Activated naive CD4-positive, alpha-beta T cell treated with anti-CD3 and anti-CD28 coated beads, Interleukin-2, amount 10 ng/mL, durations not matched to agents 7 days and 5 days (primary cell): Measurements from ENCODE around the gene UAP1.

Source experiments
- CTCF ChIA-PET: fragments of 350-600 bp; sonication (Branson Sonifier 250); formaldehyde crosslinking; loops from one replicate; lab custom pipeline; 2021; ENCODE audit warnings: antibody characterized with exemption; lab: Charles Lee
- DNase-seq: peaks from one replicate; pipeline ENCODE4 v3.0.0-alpha.2; 2020
- H3K27ac Mint-ChIP-seq: one replicate; pipeline ENCODE4 v1.8.0; 2021; ENCODE audit warnings: mild to moderate bottlenecking, moderate library complexity, mixed read lengths
- H3K27me3 Mint-ChIP-seq: one replicate; pipeline ENCODE4 v1.8.0; 2021; ENCODE audit warnings: mild to moderate bottlenecking, mixed read lengths
- H3K36me3 Mint-ChIP-seq: one replicate; pipeline ENCODE4 v1.8.0; 2021; ENCODE audit warnings: mixed read lengths
- H3K4me1 Mint-ChIP-seq: one replicate; pipeline ENCODE4 v1.8.0; 2021; ENCODE audit warnings: mixed read lengths
- H3K4me3 Mint-ChIP-seq: one replicate; pipeline ENCODE4 v1.8.0; 2021; ENCODE audit warnings: mild to moderate bottlenecking, moderate library complexity, mixed read lengths
- H3K9me3 Mint-ChIP-seq: one replicate; pipeline ENCODE4 v1.8.0; 2021; ENCODE audit warnings: mixed read lengths

The UAP1 gene

DNA sequence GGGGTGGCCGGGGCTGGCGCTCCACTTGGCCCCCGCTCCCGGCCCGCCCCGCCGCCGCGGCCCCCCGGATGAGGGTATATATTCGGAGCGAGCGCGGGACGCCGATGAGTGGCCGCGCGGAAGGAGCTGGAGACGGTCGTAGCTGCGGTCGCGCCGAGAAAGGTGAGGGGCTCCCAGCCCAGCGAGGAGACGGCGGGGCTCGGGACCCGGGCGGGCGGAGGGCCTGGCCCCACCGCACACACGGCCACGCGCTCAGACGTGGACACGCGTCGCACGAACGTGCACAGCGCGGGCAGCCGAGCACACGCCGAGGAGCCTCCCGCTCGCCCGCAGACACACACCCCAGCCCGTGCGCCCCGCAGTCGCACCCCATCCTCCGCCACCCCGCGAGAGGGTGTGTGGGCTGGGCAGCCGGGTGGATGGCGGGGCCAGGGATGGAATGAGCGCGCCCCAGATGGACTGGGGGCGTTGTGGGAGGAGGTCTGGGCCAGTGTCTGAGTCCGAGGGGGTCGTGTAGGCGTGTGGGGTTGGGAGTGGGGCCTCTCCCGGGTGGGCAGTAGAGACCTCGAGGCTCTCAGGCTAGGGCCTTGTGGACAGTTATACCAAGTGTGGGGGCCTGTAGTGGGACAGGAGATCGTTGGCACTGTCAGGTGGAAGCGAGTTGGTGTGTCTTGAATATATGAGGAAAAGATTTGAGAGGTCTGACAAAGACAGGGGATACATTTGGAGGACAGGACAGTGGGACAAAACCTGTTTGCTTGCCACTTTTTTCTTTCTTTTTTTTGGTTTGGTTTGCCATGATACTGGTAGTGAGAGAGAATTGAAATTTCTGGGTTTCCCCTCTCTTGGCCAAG is at the start of gene UAP1:
Gene UAP1, plus strand, starts transcription at position 107 of the 854 bp plus-strand sequence. CDS start 4,347 bp downstream, outside the sequence.
- H3K27ac Mint-ChIP-seq: peak within 1 kb of the TSS; percentile 93

GRCh38 chr1:162527314-162527713 is 34.2 kb upstream of the UAP1 start:
- Mint-ChIP-seq H3K9me3 (no peaks in the 10 kb centered on the region), H3K4me1 (no peaks in the 10 kb centered on the region), H3K4me3 (no peak overlapping the region), H3K36me3 (peaks cover 39% of the 10 kb centered on the region), H3K27ac (no peak overlapping the region), H3K27me3 (no peaks in the 10 kb centered on the region)
- CTCF ChIA-PET: interaction anchor here (0.7 kb wide), 1 partner anchor 80 kb away, joined by 3 read pairs; no protein-coding TSS in a partner anchor
- DNase-seq: no peak

More for the DNA sequence above, at the start of gene UAP1:
- no peak for DNase-seq
- Mint-ChIP-seq H3K9me3 (no peaks in the 10 kb centered on the region), H3K4me1 (peaks cover 27% of the 10 kb centered on the region), H3K36me3 (no peaks in the 10 kb centered on the region), H3K27me3 (no peaks in the 10 kb centered on the region), H3K4me3 (peak within 1 kb of the TSS; percentile 82)
- CTCF ChIA-PET: no interaction called here

GRCh38 chr1:162530307-162530987 is 31.1 kb upstream of the UAP1 start:
- peaks cover 17% of the 10 kb centered on the region for H3K36me3 Mint-ChIP-seq
- CTCF ChIA-PET: no interaction called here
- DNase-seq: no peak
- H3K27ac Mint-ChIP-seq: no peak overlapping the region
- H3K4me3 Mint-ChIP-seq: no peak overlapping the region
- no peaks in the 10 kb centered on the region for H3K9me3 Mint-ChIP-seq
- no peaks in the 10 kb centered on the region for H3K27me3 Mint-ChIP-seq
- no peaks in the 10 kb centered on the region for H3K4me1 Mint-ChIP-seq

GRCh38 chr1:162530988-162531319 is 30.6 kb upstream of the UAP1 start:
- no peaks in the 10 kb centered on the region for H3K27me3 Mint-ChIP-seq
- peaks cover 16% of the 10 kb centered on the region for H3K36me3 Mint-ChIP-seq
- H3K9me3 Mint-ChIP-seq: no peaks in the 10 kb centered on the region
- no peak overlapping the region for H3K4me3 Mint-ChIP-seq
- CTCF ChIA-PET: no interaction called here
- H3K27ac Mint-ChIP-seq: no peak overlapping the region
- no peak for DNase-seq
- H3K4me1 Mint-ChIP-seq: no peaks in the 10 kb centered on the region

GRCh38 chr1:162535501-162535900 is 26.0 kb upstream of the UAP1 start:
- no peak overlapping the region for H3K27ac Mint-ChIP-seq
- H3K27me3 Mint-ChIP-seq: no peaks in the 10 kb centered on the region
- H3K4me1 Mint-ChIP-seq: peaks cover 6% of the 10 kb centered on the region
- peaks cover 3% of the 10 kb centered on the region for H3K36me3 Mint-ChIP-seq
- no peak overlapping the region for H3K4me3 Mint-ChIP-seq
- CTCF ChIA-PET: no interaction called here
- no peaks in the 10 kb centered on the region for H3K9me3 Mint-ChIP-seq
- DNase-seq: no peak

GRCh38 chr1:162536511-162536910 is 25.0 kb upstream of the UAP1 start:
- H3K27ac Mint-ChIP-seq: no peak overlapping the region
- DNase-seq: no peak
- H3K36me3 Mint-ChIP-seq: peaks cover 3% of the 10 kb centered on the region
- no peak overlapping the region for H3K4me3 Mint-ChIP-seq
- H3K4me1 Mint-ChIP-seq: peaks cover 6% of the 10 kb centered on the region
- H3K9me3 Mint-ChIP-seq: no peaks in the 10 kb centered on the region
- CTCF ChIA-PET: no interaction called here
- no peaks in the 10 kb centered on the region for H3K27me3 Mint-ChIP-seq

DNA sequence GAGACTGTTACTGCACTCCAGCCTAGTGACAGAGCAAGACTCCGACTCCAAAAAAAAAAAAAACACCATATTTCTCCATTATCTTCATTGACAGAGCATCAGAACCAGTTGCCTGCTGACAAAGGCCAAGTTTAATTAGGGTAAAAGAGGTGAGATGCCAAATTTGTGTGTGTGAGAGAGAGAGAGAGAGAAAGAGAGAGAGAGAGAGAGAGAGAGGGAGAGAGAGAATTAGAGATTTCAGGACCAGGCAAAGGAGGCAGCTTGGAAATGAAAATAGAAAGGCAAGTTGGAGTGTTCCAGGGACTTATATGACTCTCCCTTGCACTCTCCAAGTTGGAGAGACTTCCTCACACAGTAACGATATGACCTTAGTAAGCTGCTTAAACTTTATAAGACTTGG is 24.3 kb upstream of the UAP1 start:
- Mint-ChIP-seq H3K36me3 (no peaks in the 10 kb centered on the region), H3K4me3 (no peak overlapping the region), H3K27me3 (no peaks in the 10 kb centered on the region), H3K27ac (no peak overlapping the region), H3K9me3 (peaks cover 5% of the 10 kb centered on the region), H3K4me1 (peaks cover 6% of the 10 kb centered on the region)
- CTCF ChIA-PET: no interaction called here
- DNase-seq: no peak

DNA sequence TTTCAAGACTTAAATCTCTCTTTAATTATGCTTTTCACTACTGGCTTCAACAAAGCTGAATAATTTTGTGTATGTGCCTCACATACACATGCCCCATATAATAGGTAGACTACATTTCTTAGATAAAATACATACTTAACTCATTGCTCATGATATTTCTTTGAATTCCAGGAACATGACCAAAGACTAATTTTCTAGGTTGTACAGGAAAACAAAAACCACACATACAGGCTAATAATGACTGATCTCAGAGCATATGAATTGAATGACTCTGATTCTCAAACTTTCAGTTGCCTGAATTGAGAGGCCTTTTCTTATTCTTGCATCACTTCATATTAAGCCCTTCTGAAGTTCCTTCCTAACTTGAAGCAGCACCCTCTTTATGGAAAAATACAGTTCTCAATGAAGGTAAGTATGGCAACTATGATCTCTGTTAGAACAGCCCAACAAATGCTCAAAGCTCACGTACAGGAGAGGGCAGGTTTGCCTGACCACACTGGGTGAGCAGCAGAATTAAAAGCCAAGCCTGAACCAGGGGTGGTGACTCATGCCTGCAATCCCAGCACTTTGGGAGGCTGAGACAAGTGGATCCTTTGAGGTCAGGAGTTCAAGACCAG is 22.6 kb upstream of the UAP1 start:
- no peaks in the 10 kb centered on the region for H3K27me3 Mint-ChIP-seq
- H3K4me1 Mint-ChIP-seq: peaks cover 6% of the 10 kb centered on the region
- CTCF ChIA-PET: interaction anchor here (0.7 kb wide), 1 partner anchor 74 kb away, joined by 3 read pairs; no protein-coding TSS in a partner anchor
- no peak overlapping the region for H3K4me3 Mint-ChIP-seq
- no peak overlapping the region for H3K27ac Mint-ChIP-seq
- peaks cover 15% of the 10 kb centered on the region for H3K9me3 Mint-ChIP-seq
- H3K36me3 Mint-ChIP-seq: no peaks in the 10 kb centered on the region
- no peak for DNase-seq

- CTCF ChIA-PET: no interaction called here
- Mint-ChIP-seq H3K4me1 (peaks cover 6% of the 10 kb centered on the region), H3K27me3 (no peaks in the 10 kb centered on the region), H3K27ac (no peak overlapping the region), H3K4me3 (no peak overlapping the region), H3K36me3 (peaks cover 1% of the 10 kb centered on the region), H3K9me3 (peaks cover 15% of the 10 kb centered on the region)
- DNase-seq: no peak
These were observed 19.8 kb upstream of the UAP1 start for GRCh38 chr1:162541619-162542141.

DNA sequence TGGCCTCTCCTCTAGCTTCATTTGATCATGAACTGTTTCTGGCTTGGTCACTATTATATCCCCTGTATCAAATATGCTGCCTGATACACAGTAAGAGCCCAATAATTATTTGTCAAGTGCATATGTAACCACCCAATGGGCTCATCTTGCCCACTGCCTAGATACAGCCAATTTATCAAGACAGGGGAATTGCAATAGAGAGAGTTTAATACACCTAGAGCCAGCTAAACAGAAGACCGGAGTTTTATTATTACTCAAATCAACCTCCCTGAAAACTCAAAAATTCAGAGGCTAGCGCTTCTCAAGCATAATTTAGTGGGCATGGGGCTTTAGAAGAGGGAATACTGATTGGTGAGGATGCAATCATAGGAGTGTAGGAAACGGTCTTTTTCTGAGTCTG is 18.3 kb upstream of the UAP1 start:
- no peak for DNase-seq
- Mint-ChIP-seq H3K9me3 (peaks cover 15% of the 10 kb centered on the region), H3K27me3 (no peaks in the 10 kb centered on the region), H3K36me3 (peaks cover 1% of the 10 kb centered on the region), H3K4me1 (peaks cover 6% of the 10 kb centered on the region), H3K27ac (no peak overlapping the region), H3K4me3 (no peak overlapping the region)
- CTCF ChIA-PET: no interaction called here

- H3K4me3 Mint-ChIP-seq: no peak overlapping the region
- H3K36me3 Mint-ChIP-seq: peaks cover 1% of the 10 kb centered on the region
- H3K4me1 Mint-ChIP-seq: no peaks in the 10 kb centered on the region
- CTCF ChIA-PET: no interaction called here
- peaks cover 5% of the 10 kb centered on the region for H3K9me3 Mint-ChIP-seq
- no peak for DNase-seq
- H3K27me3 Mint-ChIP-seq: no peaks in the 10 kb centered on the region
- no peak overlapping the region for H3K27ac Mint-ChIP-seq
These were observed 13.4 kb upstream of the UAP1 start for GRCh38 chr1:162548170-162548569.

DNA sequence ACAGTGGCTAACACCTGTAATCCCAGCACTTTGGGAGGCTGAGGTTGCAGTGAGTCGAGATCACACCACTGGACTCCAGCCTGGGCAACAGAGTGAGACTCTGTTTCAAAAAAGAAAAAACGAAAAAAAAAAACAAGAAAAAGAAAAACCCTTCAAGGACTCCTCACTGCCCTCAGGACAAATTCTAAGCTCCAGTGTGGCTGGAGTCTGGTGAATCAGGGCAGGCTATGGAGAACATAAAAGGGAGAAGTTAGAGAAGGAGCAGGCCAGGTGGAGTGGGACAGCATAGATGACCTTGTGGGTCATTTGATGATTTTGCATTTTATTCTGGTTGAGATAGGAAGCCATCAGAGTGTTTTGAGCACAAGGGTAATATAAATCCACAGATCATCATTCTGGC is 12.5 kb upstream of the UAP1 start:
- H3K4me1 Mint-ChIP-seq: no peaks in the 10 kb centered on the region
- CTCF ChIA-PET: no interaction called here
- no peak for DNase-seq
- no peaks in the 10 kb centered on the region for H3K27me3 Mint-ChIP-seq
- H3K4me3 Mint-ChIP-seq: no peak overlapping the region
- peaks cover 1% of the 10 kb centered on the region for H3K36me3 Mint-ChIP-seq
- H3K9me3 Mint-ChIP-seq: no peaks in the 10 kb centered on the region
- no peak overlapping the region for H3K27ac Mint-ChIP-seq

DNA sequence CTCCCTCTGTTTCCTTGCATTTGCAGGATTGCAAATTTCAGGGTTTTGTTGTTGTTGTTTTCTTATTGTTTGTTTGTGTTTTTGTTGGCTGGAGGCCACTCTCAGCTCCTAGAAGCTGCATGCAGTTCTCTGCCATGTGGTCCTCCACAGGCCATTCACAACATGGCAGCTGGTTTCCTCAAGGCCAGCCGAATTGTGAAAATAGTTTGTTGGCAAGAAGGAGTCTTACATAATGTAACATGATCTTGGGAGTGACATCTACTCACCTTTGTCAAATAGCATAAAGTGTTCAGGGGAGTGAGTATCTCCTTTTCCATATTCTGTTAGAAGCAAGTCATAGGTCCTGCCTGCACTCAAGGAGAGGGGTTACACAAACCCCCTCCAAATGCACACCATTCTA is 10.6 kb upstream of the UAP1 start:
- Mint-ChIP-seq H3K36me3 (no peaks in the 10 kb centered on the region), H3K4me1 (no peaks in the 10 kb centered on the region), H3K4me3 (no peak overlapping the region), H3K9me3 (no peaks in the 10 kb centered on the region), H3K27ac (no peak overlapping the region), H3K27me3 (no peaks in the 10 kb centered on the region)
- CTCF ChIA-PET: no interaction called here
- DNase-seq: no peak

GRCh38 chr1:162551969-162552683 is 9.4 kb upstream of the UAP1 start:
- H3K4me3 Mint-ChIP-seq: no peak overlapping the region
- H3K9me3 Mint-ChIP-seq: no peaks in the 10 kb centered on the region
- H3K4me1 Mint-ChIP-seq: no peaks in the 10 kb centered on the region
- CTCF ChIA-PET: no interaction called here
- no peaks in the 10 kb centered on the region for H3K36me3 Mint-ChIP-seq
- H3K27ac Mint-ChIP-seq: no peak overlapping the region
- no peak for DNase-seq
- peaks cover 7% of the 10 kb centered on the region for H3K27me3 Mint-ChIP-seq
